Neural progenitor cell (in vitro differentiated cells): Measurements from ENCODE around the gene CRY2. TPM values are rescaled to one million over a fixed set of nuclear protein-coding genes. Genes with fewer than 3 reads are reported as not detected.
A peak's percentile ranks its signal among the peaks of the same experiment; 100 is the strongest.

Experiments
- DNase-seq: peaks from one replicate; pipeline ENCODE4 v3.0.0-alpha.2; 2016; ENCODE audit warnings: low spot score
- H2AFZ ChIP-seq: fragments of 200-600 bp; sonication (generic); replicated peaks from 2 replicates; pipeline ENCODE4 v1.6.1; 2016; ENCODE audit warnings: antibody characterized with exemption
- H3F3A ChIP-seq: fragments of 200-600 bp; sonication (generic); 2 replicates; pipeline ENCODE4 v1.6.1; 2016; ENCODE audit warnings: antibody characterized with exemption, low read depth
- H3K27ac ChIP-seq: fragments of 200-600 bp; sonication (generic); 2 replicates; pipeline ENCODE4 v1.5.1; 2016; ENCODE audit warnings: mild to moderate bottlenecking
- H3K27me3 ChIP-seq: fragments of 200-600 bp; sonication (generic); 2 replicates; pipeline ENCODE4 v1.6.1; 2016; ENCODE audit warnings: mild to moderate bottlenecking, moderate library complexity
- H3K36me3 ChIP-seq: fragments of 200-600 bp; sonication (generic); 2 replicates; pipeline ENCODE4 v1.5.1; 2016
- H3K4me1 ChIP-seq: fragments of 200-600 bp; sonication (generic); 2 replicates; pipeline ENCODE4 v1.6.1; 2016; ENCODE audit warnings: mixed run types
- H3K4me2 ChIP-seq: fragments of 200-600 bp; sonication (generic); 2 replicates; pipeline ENCODE4 v1.6.1; 2016
- H3K4me3 ChIP-seq: fragments of 200-600 bp; sonication (generic); 2 replicates; pipeline ENCODE4 v1.5.1; 2016
- H3K79me2 ChIP-seq: fragments of 200-600 bp; sonication (generic); 2 replicates; pipeline ENCODE4 v1.6.1; 2016; ENCODE audit warnings: low read depth
- H3K9ac ChIP-seq: fragments of 200-600 bp; sonication (generic); 2 replicates; pipeline ENCODE4 v1.6.1; 2016
- H3K9me3 ChIP-seq: fragments of 200-600 bp; sonication (generic); 2 replicates; pipeline ENCODE4 v1.5.1; 2016; ENCODE audit warnings: low read depth
- H4K20me1 ChIP-seq: fragments of 200-600 bp; sonication (generic); 2 replicates; pipeline ENCODE4 v1.6.1; 2016; ENCODE audit warnings: low read depth
- H3K27ac Mint-ChIP-seq: 3 replicates; pipeline ENCODE4 v1.8.0; 2021; ENCODE audit warnings: mixed read lengths
- H3K27me3 Mint-ChIP-seq: 2 replicates; pipeline ENCODE4 v1.8.0; 2022; ENCODE audit warnings: low read depth, mild to moderate bottlenecking, inconsistent platforms, moderate library complexity, mixed read lengths; ENCODE audit not compliant: insufficient read depth
- H3K36me3 Mint-ChIP-seq: 3 replicates; pipeline ENCODE4 v1.8.0; 2021; ENCODE audit warnings: mixed read lengths
- H3K4me1 Mint-ChIP-seq: 3 replicates; pipeline ENCODE4 v1.8.0; 2021; ENCODE audit warnings: mixed read lengths
- H3K4me3 Mint-ChIP-seq: 3 replicates; pipeline ENCODE4 v1.8.0; 2021; ENCODE audit warnings: mild to moderate bottlenecking, moderate library complexity, mixed read lengths
- H3K9me3 Mint-ChIP-seq: 3 replicates; pipeline ENCODE4 v1.8.0; 2020; ENCODE audit warnings: mixed read lengths
- EZH2 ChIP-seq: fragments of 200-600 bp; sonication (generic); IDR thresholded peaks from 2 replicates; pipeline ENCODE4 v1.6.1; 2017; ENCODE audit warnings: antibody characterized with exemption, mild to moderate bottlenecking, moderate library complexity
- EZH2phosphoT487 ChIP-seq: fragments of 200-600 bp; sonication (generic); IDR thresholded peaks from 2 replicates; pipeline ENCODE4 v1.6.1; 2017; ENCODE audit warnings: antibody characterized with exemption
- total RNA-seq: library from RNA; depleted of rRNA; stranded (reverse); fragments of >200 nt; gene quantifications from 2 replicates; pipeline ENCODE4 v1.2.3, GENCODE V29; 2015; ENCODE audit warnings: low replicate concordance
- TF ChIP-seq, protein P1 (sequence below): fragments of 200-600 bp; sonication (generic); IDR thresholded peaks from 2 replicates; pipeline ENCODE4 v1.5.1; 2017; ENCODE audit warnings: antibody characterized with exemption, mild to moderate bottlenecking

The CRY2 gene
- total RNA-seq, 1 donor from 2014 or later, result 15.8 TPM

- Histone ChIP-seq H3K79me2 (no peaks in the 10 kb centered on the region), H3K27ac (no peak overlapping the region), H3K4me3 (no peak overlapping the region), H3K4me1 (no peaks in the 10 kb centered on the region), H3K27me3 (peaks cover 38% of the 10 kb centered on the region), H3F3A (peaks cover 13% of the 10 kb centered on the region), H3K36me3 (no peaks in the 10 kb centered on the region), H3K9ac (no peak overlapping the region), H4K20me1 (no peaks in the 10 kb centered on the region), H2AFZ (no peak overlapping the region), H3K9me3 (no peaks in the 10 kb centered on the region), H3K4me2 (no peak overlapping the region)
- Mint-ChIP-seq H3K4me3 (no peak overlapping the region), H3K27ac (no peak overlapping the region), H3K9me3 (no peaks in the 10 kb centered on the region), H3K36me3 (no peaks in the 10 kb centered on the region), H3K27me3 (peaks cover 23% of the 10 kb centered on the region), H3K4me1 (peaks cover 2% of the 10 kb centered on the region)
- no peak for DNase-seq
- TF ChIP-seq, protein P1, sequence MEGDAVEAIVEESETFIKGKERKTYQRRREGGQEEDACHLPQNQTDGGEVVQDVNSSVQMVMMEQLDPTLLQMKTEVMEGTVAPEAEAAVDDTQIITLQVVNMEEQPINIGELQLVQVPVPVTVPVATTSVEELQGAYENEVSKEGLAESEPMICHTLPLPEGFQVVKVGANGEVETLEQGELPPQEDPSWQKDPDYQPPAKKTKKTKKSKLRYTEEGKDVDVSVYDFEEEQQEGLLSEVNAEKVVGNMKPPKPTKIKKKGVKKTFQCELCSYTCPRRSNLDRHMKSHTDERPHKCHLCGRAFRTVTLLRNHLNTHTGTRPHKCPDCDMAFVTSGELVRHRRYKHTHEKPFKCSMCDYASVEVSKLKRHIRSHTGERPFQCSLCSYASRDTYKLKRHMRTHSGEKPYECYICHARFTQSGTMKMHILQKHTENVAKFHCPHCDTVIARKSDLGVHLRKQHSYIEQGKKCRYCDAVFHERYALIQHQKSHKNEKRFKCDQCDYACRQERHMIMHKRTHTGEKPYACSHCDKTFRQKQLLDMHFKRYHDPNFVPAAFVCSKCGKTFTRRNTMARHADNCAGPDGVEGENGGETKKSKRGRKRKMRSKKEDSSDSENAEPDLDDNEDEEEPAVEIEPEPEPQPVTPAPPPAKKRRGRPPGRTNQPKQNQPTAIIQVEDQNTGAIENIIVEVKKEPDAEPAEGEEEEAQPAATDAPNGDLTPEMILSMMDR, result no peak
- TF ChIP-seq EZH2 (no peak), EZH2phosphoT487 (no peak)
Measured at GRCh38 chr11:45800261-45800660, 47.0 kb upstream of the CRY2 start.

GRCh38 chr11:45801723-45802315 lies 45.5 kb upstream of the CRY2 start:
- Mint-ChIP-seq H3K4me3 (no peak overlapping the region), H3K9me3 (no peaks in the 10 kb centered on the region), H3K27ac (no peak overlapping the region), H3K27me3 (peaks cover 23% of the 10 kb centered on the region), H3K36me3 (no peaks in the 10 kb centered on the region), H3K4me1 (peaks cover 12% of the 10 kb centered on the region)
- no peak for DNase-seq
- Histone ChIP-seq H3K4me2 (no peak overlapping the region), H3K36me3 (no peaks in the 10 kb centered on the region), H2AFZ (no peak overlapping the region), H4K20me1 (no peaks in the 10 kb centered on the region), H3K9me3 (no peaks in the 10 kb centered on the region), H3F3A (peaks cover 13% of the 10 kb centered on the region), H3K79me2 (no peaks in the 10 kb centered on the region), H3K27me3 (peaks cover 38% of the 10 kb centered on the region), H3K9ac (no peak overlapping the region), H3K27ac (no peak overlapping the region), H3K4me1 (no peaks in the 10 kb centered on the region), H3K4me3 (no peak overlapping the region)
- TF ChIP-seq, protein P1, result no peak
- TF ChIP-seq EZH2phosphoT487 (no peak), EZH2 (no peak)

- peaks cover 13% of the 10 kb centered on the region for H3F3A ChIP-seq
- H3K4me1 Mint-ChIP-seq, result peaks cover 16% of the 10 kb centered on the region
- no peaks in the 10 kb centered on the region for H3K9me3 ChIP-seq
- peaks cover 38% of the 10 kb centered on the region for H3K27me3 ChIP-seq
- no peaks in the 10 kb centered on the region for H3K79me2 ChIP-seq
- H3K4me3 ChIP-seq, result no peak overlapping the region
- no peaks in the 10 kb centered on the region for H3K4me1 ChIP-seq
- no peak overlapping the region for H3K4me2 ChIP-seq
- no peak overlapping the region for H3K27ac Mint-ChIP-seq
- TF ChIP-seq EZH2 (no peak), EZH2phosphoT487 (no peak)
- TF ChIP-seq, protein P1, result no peak
- H3K36me3 Mint-ChIP-seq, result no peaks in the 10 kb centered on the region
- no peaks in the 10 kb centered on the region for H3K9me3 Mint-ChIP-seq
- no peaks in the 10 kb centered on the region for H3K36me3 ChIP-seq
- H4K20me1 ChIP-seq, result no peaks in the 10 kb centered on the region
- no peak overlapping the region for H2AFZ ChIP-seq
- H3K4me3 Mint-ChIP-seq, result peak overlapping the region; percentile 69
- DNase-seq, result no peak
- peaks cover 23% of the 10 kb centered on the region for H3K27me3 Mint-ChIP-seq
- H3K27ac ChIP-seq, result no peak overlapping the region
- no peak overlapping the region for H3K9ac ChIP-seq
Measured at GRCh38 chr11:45802531-45803317, 44.6 kb upstream of the CRY2 start.
